Duodenal mucosa (tissue), 2 donors: Measurements from ENCODE around the gene FOXC2.

Experiments
- H3K27ac ChIP-seq: one replicate; pipeline ENCODE4 v1.7.0; 2013; ENCODE audit warnings: low read depth, low read length
- H3K27me3 ChIP-seq, 2 donors: one replicate each; pipeline ENCODE4 v1.7.0; 2013; ENCODE audit warnings: low read length in 2 of 2, control low read depth in 1 of 2; ENCODE audit not compliant: insufficient read depth in 2 of 2, control insufficient read depth in 1 of 2
- H3K36me3 ChIP-seq, 2 donors: one replicate each; pipeline ENCODE4 v1.7.0; 2013; ENCODE audit warnings: low read length in 2 of 2, control low read depth in 1 of 2; ENCODE audit not compliant: insufficient read depth in 2 of 2, control insufficient read depth in 1 of 2
- H3K4me1 ChIP-seq, 2 donors: one replicate each; pipeline ENCODE4 v1.7.0; 2013; ENCODE audit warnings: low read length in 2 of 2, control low read depth in 1 of 2; ENCODE audit not compliant: insufficient read depth in 2 of 2, control insufficient read depth in 1 of 2
- H3K4me3 ChIP-seq, 2 donors: one replicate each; pipeline ENCODE4 v1.7.0; 2013; ENCODE audit warnings: low read length in 2 of 2, low read depth in 1 of 2
- H3K9ac ChIP-seq, 2 donors: one replicate each; pipeline ENCODE4 v1.7.0; 2013; ENCODE audit warnings: low read length in 2 of 2, low read depth in 1 of 2
- H3K9me3 ChIP-seq, 2 donors: one replicate each; pipeline ENCODE4 v1.7.0; 2013; ENCODE audit warnings: low read length in 2 of 2, control low read depth in 1 of 2; ENCODE audit not compliant: control insufficient read depth in 1 of 2

The FOXC2 gene

GRCh38 chr16:86611525-86611855 is 44.9 kb downstream of the FOXC2 start:
- Histone ChIP-seq H3K9me3 (no peaks in the 10 kb centered on the region), H3K36me3 (no peaks in the 10 kb centered on the region), H3K27ac (no peak overlapping the region), H3K4me1 (peaks cover 0 to 5% of the 10 kb centered on the region in 2 donors), H3K9ac (no peak overlapping the region), H3K27me3 (no peaks in the 10 kb centered on the region), H3K4me3 (no peak overlapping the region)

- H3K4me3 ChIP-seq, result no peak overlapping the region
- H3K27ac ChIP-seq, result no peak overlapping the region
- no peak overlapping the region for H3K9ac ChIP-seq
- no peaks in the 10 kb centered on the region for H3K9me3 ChIP-seq
- H3K27me3 ChIP-seq, result no peaks in the 10 kb centered on the region
- H3K4me1 ChIP-seq, result peaks cover 0 to 5% of the 10 kb centered on the region in 2 donors
- no peaks in the 10 kb centered on the region for H3K36me3 ChIP-seq
Observed at GRCh38 chr16:86611941-86612340, 45.3 kb downstream of the FOXC2 start.

- H3K27ac ChIP-seq, result no peak overlapping the region
- no peaks in the 10 kb centered on the region for H3K27me3 ChIP-seq
- no peak overlapping the region for H3K9ac ChIP-seq
- H3K36me3 ChIP-seq, result no peaks in the 10 kb centered on the region
- no peak overlapping the region for H3K4me3 ChIP-seq
- H3K4me1 ChIP-seq, result peaks cover 0 to 5% of the 10 kb centered on the region in 2 donors
- no peaks in the 10 kb centered on the region for H3K9me3 ChIP-seq
Observed at GRCh38 chr16:86614699-86615098, 48.1 kb downstream of the FOXC2 start.

GRCh38 chr16:86616906-86617305 is 50.3 kb downstream of the FOXC2 start:
- Histone ChIP-seq H3K27me3 (peaks cover 0 to 3% of the 10 kb centered on the region in 2 donors), H3K27ac (no peak overlapping the region), H3K9ac (no peak overlapping the region)

GRCh38 chr16:86618431-86619238 is 52.0 kb downstream of the FOXC2 start:
- H3K27ac ChIP-seq, result no peak overlapping the region
- peak overlapping the region in 1 of 2 donors; percentile 54 for H3K4me3 ChIP-seq

More at GRCh38 chr16:86616906-86617305, 50.3 kb downstream of the FOXC2 start:
- Histone ChIP-seq H3K4me1 (no peaks in the 10 kb centered on the region), H3K36me3 (no peaks in the 10 kb centered on the region), H3K9me3 (no peaks in the 10 kb centered on the region), H3K4me3 (no peak overlapping the region)

More at GRCh38 chr16:86618431-86619238, 52.0 kb downstream of the FOXC2 start:
- H3K9me3 ChIP-seq, result no peaks in the 10 kb centered on the region
- peaks cover 0 to 3% of the 10 kb centered on the region in 2 donors for H3K27me3 ChIP-seq
- H3K36me3 ChIP-seq, result no peaks in the 10 kb centered on the region
- no peaks in the 10 kb centered on the region for H3K4me1 ChIP-seq
- H3K9ac ChIP-seq, result no peak overlapping the region
